Skin epidermis (tissue), 12 donors: ENCODE results near the gene KDM6B.

Experiments used
- H3K27ac ChIP-seq, 21 experiments: fragments of 200-600 bp; sonication (generic) in 11 of 21; one replicate each; pipeline ENCODE4 v1.5.0; 2020; ENCODE audit warnings: mild to moderate bottlenecking in 3 of 21, inconsistent platforms in 2 of 21, moderate library complexity in 2 of 21
- H3K4me3 ChIP-seq, 7 experiments: fragments of 200-600 bp; sonication (generic) in 2 of 7; one replicate each; pipeline ENCODE4 v1.5.0; 2020; ENCODE audit warnings: inconsistent platforms in 2 of 7, mild to moderate bottlenecking in 2 of 7, moderate library complexity in 1 of 7

Gene KDM6B

DNA sequence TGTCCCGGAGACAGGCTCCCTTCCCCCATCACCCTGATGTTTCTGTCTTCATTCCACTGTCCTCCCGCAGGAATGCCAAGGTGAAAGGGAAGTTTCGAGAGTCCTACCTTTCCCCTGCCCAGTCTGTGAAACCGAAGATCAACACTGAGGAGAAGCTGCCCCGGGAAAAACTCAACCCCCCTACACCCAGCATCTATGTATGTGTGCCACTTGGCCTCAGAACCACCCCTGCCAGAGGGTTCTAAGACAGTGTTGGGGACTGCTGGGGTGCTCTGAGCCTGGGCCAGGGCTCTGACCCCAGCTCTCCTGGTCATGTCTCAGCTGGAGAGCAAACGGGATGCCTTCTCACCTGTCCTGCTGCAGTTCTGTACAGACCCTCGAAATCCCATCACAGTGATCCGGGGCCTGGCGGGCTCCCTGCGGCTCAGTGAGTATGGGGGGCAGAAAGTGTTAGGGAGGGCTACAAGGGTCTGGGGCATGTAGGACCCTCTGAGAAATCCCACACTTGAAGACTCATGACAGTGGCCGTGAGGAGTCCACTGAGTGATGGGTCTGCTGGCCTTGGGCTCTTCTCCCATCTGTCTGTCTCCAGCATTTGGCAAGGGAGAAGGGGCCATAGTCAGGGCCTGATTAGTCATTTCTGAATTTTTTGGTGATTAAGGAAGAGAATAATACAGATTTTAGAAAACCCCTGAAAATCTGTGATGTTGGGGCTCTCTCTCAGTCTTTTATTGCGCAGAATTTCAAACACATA is 15.9 kb downstream of the KDM6B start:
- H3K27ac ChIP-seq, result no peak overlapping the region
- no peak overlapping the region for H3K4me3 ChIP-seq

DNA sequence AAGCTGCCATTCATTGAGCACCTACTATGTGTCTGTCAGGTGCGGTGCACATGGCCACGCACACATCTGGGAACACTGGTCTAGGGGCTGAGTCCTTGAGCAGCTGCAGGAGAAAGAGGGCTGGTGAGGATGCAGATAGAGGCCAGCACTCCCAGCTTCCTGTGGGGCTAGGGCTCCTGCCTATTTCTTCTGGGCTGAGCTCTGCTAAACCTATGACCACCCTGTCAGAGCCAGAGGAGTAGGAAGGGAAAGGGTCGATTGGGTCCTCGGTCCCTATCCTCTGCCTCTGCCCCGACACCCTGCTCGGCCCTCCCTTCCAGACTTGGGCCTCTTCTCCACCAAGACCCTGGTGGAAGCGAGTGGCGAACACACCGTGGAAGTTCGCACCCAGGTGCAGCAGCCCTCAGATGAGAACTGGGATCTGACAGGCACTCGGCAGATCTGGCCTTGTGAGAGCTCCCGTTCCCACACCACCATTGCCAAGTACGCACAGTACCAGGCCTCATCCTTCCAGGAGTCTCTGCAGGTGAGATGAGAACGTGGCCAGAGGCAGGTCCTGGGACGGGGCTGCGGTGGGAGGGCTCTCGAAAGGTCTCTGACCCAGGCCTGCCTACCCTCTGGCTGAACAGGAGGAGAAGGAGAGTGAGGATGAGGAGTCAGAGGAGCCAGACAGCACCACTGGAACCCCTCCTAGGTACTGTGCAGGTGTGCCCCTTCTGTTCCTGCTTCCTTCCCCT is 16.9 kb downstream of the KDM6B start:
- H3K4me3 ChIP-seq, result peak overlapping the region in 1 of 7 experiments; percentile 6
- H3K27ac ChIP-seq, result peak overlapping the region in 4 of 21 experiments; percentile 0 to 32 (median 8)

DNA sequence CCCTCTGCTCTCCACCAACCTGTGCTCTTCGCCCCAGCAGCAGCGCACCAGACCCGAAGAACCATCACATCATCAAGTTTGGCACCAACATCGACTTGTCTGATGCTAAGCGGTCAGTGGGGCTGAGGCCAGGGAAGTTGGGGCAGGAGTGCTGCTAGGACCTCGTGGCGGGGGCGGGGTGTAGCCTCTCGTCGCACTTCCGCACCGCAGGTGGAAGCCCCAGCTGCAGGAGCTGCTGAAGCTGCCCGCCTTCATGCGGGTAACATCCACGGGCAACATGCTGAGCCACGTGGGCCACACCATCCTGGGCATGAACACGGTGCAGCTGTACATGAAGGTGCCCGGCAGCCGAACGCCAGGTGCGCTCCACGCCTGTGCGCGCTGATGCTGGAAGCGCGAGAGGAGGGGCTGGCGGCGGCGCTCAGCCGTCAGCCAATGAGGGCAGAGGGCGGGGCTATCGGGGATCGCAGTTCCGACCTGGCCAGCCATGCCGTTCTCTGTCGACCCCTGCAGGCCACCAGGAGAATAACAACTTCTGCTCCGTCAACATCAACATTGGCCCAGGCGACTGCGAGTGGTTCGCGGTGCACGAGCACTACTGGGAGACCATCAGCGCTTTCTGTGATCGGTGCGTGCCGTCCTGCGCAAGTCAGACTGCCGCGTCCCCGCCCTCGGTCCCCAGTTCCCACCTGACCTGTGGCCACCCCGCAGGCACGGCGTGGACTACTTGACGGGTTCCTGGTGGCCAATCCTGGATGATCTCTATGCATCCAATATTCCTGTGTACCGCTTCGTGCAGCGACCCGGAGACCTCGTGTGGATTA is 17.6 kb downstream of the KDM6B start:
- H3K4me3 ChIP-seq, result peak overlapping the region in 5 of 7 experiments; percentile 4 to 25 (median 20)
- H3K27ac ChIP-seq, result peak overlapping the region in 6 of 21 experiments; percentile 0 to 46 (median 13)

DNA sequence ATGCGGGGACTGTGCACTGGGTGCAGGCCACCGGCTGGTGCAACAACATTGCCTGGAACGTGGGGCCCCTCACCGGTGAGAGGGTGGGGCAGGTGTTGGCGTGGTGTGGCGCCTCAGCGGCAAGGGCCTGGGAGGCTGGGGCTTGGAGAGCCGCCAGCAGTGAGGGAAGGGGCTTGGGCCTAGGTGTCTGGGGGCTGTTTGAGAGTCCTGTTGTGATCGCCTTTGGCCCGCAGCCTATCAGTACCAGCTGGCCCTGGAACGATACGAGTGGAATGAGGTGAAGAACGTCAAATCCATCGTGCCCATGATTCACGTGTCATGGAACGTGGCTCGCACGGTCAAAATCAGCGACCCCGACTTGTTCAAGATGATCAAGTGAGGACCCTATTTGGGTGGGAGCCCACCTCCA is 18.2 kb downstream of the KDM6B start:
- Histone ChIP-seq H3K27ac (peak overlapping the region in 3 of 21 experiments; percentile 17 to 46 (median 32)), H3K4me3 (peak overlapping the region in 1 of 7 experiments; percentile 6)

DNA sequence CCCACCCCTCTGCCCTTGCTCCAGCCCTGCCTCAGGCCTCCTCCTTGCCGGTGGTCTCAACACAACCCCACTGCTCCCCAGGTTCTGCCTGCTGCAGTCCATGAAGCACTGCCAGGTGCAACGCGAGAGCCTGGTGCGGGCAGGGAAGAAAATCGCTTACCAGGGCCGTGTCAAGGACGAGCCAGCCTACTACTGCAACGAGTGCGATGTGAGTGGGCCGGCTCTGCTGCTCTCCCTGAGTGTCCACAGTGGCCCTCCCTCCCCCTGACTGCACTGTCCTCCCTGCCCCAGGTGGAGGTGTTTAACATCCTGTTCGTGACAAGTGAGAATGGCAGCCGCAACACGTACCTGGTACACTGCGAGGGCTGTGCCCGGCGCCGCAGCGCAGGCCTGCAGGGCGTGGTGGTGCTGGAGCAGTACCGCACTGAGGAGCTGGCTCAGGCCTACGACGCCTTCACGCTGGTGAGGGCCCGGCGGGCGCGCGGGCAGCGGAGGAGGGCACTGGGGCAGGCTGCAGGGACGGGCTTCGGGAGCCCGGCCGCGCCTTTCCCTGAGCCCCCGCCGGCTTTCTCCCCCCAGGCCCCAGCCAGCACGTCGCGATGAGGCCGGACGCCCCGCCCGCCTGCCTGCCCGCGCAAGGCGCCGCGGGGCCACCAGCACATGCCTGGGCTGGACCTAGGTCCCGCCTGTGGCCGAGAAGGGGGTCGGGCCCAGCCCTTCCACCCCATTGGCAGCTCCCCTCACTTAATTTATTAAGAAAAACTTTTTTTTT is 19.1 kb downstream of the KDM6B start:
- H3K27ac ChIP-seq, result no peak overlapping the region
- no peak overlapping the region for H3K4me3 ChIP-seq

DNA sequence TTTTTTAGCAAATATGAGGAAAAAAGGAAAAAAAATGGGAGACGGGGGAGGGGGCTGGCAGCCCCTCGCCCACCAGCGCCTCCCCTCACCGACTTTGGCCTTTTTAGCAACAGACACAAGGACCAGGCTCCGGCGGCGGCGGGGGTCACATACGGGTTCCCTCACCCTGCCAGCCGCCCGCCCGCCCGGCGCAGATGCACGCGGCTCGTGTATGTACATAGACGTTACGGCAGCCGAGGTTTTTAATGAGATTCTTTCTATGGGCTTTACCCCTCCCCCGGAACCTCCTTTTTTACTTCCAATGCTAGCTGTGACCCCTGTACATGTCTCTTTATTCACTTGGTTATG is 19.6 kb downstream of the KDM6B start:
- H3K27ac ChIP-seq, result no peak overlapping the region
- no peak overlapping the region for H3K4me3 ChIP-seq

DNA sequence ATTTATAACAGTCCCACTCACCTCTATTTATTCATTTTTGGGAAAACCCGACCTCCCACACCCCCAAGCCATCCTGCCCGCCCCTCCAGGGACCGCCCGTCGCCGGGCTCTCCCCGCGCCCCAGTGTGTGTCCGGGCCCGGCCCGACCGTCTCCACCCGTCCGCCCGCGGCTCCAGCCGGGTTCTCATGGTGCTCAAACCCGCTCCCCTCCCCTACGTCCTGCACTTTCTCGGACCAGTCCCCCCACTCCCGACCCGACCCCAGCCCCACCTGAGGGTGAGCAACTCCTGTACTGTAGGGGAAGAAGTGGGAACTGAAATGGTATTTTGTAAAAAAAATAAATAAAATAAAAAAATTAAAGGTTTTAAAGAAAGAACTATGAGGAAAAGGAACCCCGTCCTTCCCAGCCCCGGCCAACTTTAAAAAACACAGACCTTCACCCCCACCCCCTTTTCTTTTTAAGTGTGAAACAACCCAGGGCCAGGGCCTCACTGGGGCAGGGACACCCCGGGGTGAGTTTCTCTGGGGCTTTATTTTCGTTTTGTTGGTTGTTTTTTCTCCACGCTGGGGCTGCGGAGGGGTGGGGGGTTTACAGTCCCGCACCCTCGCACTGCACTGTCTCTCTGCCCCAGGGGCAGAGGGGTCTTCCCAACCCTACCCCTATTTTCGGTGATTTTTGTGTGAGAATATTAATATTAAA is 20.2 kb downstream of the KDM6B start:
- peak overlapping the region in 2 of 21 experiments; percentile 12 to 96 for H3K27ac ChIP-seq
- H3K4me3 ChIP-seq, result no peak overlapping the region

DNA sequence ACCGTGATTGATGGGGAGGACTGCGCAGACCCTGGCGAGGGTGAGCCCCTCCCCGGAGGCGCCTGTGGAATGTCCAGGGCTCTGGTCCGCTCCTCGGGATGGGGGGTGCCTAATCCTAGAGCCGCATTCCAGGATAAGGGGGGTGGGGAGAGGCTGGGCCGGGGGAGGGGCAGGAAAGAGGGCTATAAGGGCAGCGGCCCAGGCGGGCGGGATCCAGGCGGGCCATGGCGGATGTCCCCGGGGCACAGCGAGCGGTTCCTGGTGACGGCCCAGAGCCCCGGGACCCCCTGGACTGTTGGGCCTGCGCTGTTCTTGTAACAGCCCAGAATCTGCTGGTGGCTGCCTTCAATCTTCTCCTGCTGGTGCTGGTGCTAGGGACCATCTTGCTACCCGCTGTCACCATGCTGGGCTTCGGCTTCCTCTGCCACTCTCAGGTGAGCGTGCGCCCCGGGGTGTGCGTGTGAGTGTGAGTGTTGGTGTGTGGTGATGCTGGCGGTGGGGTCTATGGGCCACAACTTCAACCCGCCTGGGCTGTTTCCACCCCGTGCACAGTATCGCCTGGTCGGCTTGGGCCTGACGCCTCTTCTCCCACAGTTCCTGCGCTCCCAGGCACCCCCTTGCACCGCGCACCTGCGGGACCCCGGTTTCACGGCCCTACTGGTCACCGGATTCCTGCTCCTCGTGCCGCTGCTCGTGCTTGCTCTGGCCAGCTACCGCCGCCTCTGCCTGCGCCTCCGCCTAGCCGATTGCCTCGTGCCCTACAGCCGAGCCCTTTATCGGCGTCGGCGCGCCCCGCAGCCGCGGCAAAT is 21.0 kb downstream of the KDM6B start, which contains the start of gene TMEM88:
Gene TMEM88 (plus strand): TSS at position 216 of the 809 bp plus-strand sequence. CDS start 9 bp downstream, at position 225.
- peak within 1 kb of the TSS in 18 of 21 experiments; percentile 5 to 96 (median 86) for H3K27ac ChIP-seq
- peak within 1 kb of the TSS in 3 of 7 experiments; percentile 44 to 68 (median 64) for H3K4me3 ChIP-seq

DNA sequence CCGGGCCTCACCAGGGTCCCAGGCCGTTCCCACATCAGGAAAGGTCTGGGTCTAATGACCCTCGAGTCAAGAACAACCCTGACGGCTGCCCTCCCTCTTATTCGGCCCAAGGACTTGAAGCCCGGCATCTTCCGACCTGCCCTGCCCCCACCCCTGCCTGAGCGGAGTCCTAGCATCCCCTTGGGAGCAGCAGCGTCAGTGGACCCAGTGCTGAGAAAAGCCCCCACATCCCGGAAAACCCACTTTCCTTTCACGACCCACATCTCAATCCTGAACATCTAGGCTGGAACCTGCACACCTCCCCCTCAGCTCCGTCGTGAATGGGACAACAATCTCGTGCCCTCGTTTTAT is 21.6 kb downstream of the KDM6B start:
- Histone ChIP-seq H3K27ac (peak overlapping the region in 18 of 21 experiments; percentile 5 to 96 (median 86)), H3K4me3 (peak overlapping the region in 3 of 7 experiments; percentile 44 to 68 (median 64))

DNA sequence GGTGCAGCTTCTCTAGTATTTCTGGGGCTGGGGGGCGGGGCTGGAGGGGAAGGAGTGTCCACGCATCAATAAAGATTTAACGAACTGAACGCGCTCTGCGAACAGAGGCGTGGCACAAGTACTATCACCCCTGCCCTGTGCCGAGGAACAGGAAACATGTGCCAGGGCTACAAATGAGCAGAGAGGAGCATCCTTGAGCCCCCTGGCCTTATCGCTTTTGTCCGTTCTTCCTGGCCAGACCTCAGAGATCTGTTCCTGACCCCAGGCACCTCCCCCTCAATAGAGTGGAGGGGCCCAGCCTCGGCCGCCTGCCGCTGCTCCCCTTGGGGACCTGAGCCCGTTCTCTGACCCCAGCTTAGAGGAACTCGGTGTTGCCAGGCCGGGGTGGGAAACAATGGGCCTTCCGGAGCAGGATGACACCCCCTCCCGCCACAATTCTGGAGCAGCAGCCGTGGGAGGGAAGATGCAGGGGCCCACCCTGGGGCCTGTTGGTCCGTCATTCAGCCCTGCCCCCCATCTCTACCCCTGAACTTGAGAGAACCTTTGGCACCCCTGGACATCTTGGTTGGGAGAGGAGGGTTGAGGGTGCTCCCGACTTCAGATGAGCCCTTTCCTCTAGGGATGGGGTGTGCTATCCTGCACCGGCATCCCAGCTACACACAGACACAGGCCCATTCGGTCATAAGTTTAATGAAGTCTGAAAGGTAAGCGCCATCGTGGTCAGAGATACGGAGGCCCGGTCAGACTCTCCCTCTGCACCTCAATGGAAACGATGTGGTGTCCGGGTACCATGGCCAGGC is 22.2 kb downstream of the KDM6B start:
- Histone ChIP-seq H3K27ac (peak overlapping the region; percentile 10 to 96 (median 87)), H3K4me3 (peak overlapping the region; percentile 44 to 68 (median 58))

DNA sequence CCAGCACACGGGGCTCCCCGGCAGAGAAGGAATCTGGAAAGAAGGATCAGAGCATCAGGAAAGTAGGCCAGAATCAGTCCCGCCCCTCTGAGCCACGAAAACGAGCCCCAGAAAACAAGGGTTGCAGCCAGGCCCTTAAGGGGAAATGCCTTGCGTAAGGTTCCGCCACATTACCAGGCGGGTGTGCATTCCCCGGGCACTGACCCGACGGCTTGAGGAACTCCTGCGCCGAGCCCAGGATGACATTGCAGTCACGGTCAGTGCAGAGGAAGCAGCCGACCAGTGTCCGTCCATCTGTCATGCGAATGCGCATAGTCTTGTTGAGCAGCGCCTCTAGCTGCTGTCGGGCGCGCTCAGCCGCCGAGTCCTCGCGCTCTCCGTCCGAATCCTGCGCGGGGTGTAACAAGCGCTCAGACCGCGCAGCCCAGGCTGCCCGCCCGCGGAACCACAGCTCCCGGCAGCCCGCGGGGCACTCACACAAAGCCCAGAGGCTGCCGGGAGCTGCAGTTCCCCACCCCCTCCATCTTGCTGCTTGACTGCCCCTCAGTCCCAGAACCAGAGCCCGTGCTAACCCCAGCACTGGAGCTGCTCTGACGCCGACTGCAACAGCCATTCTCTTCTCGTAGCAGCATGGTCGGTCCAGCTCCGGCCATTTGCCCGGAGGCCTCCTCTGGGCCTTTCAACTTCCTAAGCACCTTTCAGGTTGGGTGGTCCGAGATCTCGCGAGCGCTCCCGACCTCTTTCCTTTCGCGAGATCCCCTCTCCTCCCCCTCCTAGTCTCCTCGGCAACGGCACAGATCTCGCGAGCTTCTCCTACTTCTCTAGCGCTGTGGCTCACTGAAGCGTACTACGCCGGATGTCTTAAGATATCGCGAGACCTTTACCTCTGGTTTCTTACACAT is 23.0 kb downstream of the KDM6B start, which contains the start of gene NAA38:
Gene NAA38 (minus strand): TSS at position 749 of the 902 bp plus-strand sequence. CDS start 96 bp downstream, at position 653.
- H3K27ac ChIP-seq, result peak within 1 kb of the TSS; percentile 16 to 96 (median 87)
- H3K4me3 ChIP-seq, result peak within 1 kb of the TSS; percentile 44 to 68 (median 58)

DNA sequence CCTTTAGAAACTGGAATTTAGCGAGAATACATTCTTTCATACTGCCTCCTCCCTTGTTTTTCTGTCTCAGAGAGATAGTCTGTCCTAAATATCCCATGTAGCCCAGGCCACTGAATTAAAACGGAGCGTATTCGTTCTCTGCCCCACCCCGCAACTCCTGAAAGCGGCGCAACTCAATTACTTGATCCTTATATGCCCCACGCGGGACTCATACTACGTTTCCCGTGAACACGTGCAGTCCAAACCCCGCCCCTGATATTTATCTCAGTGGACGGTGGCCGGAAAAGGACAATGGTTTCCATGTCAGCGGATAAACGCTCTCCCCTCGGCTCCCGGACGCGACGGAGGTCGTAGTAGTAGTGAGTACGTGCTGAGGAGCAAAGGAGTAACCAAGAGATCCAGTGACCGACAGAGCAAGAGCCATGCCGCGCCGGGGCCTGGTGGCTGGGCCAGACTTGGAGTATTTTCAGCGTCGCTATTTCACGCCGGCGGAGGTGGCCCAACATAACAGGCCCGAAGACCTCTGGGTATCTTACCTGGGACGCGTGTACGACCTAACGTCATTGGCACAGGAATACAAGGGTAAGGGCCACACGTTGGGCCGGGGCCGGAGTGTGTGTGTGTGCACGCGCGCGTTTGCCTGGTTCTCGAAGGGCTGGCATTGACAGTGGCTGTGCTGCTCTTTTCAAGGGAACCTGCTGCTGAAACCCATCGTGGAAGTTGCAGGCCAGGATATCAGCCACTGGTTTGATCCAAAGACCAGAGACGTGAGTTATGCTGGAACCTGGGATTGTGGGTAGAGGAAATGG is 23.9 kb downstream of the KDM6B start, which contains the start of gene CYB5D1:
Gene CYB5D1 (plus strand): TSS at position 291 of the 809 bp plus-strand sequence. CDS start 132 bp downstream, at position 423.
- Histone ChIP-seq H3K4me3 (peak within 1 kb of the TSS; percentile 44 to 68 (median 58)), H3K27ac (peak within 1 kb of the TSS; percentile 16 to 96 (median 87))

DNA sequence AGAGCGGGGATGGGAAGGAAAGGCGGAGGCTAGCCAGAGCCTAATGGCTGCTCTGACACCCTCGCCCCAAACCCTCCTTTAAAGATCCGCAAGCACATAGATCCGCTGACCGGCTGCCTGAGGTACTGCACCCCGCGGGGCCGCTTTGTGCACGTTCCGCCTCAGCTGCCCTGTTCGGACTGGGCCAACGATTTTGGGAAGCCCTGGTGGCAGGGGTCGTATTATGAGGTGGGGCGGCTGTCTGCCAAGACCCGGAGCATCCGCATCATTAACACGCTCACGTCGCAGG is 24.4 kb downstream of the KDM6B start:
- H3K4me3 ChIP-seq, result peak overlapping the region; percentile 44 to 68 (median 58)
- peak overlapping the region in 19 of 21 experiments; percentile 82 to 96 (median 87) for H3K27ac ChIP-seq

DNA sequence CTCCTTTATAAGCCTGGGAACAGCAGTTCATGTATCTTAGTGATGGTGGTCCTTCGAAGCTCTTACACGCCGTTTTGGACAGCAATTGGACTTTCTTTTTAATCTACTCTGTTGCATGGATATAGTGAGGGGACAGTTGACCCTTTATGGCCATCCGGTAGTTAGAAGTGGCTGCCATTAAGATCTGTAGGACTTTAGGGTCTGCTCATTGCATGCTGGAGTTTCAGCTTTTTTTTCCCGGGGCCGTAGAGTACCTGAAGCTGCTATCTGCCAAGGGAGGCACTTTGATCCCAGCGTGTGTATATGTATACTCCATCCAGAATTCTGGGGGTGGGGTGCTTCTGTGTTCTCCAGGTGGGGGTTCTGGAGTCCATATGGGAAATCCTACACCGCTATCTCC is 25.0 kb downstream of the KDM6B start:
- peak overlapping the region in 11 of 21 experiments; percentile 82 to 95 (median 87) for H3K27ac ChIP-seq
- H3K4me3 ChIP-seq, result peak overlapping the region in 2 of 7 experiments; percentile 64 to 68
